Large intestine (tissue), 3 donors: Measurements from ENCODE around the gene MYH14. TPM values are rescaled to one million over a fixed set of nuclear protein-coding genes. Genes with fewer than 3 reads are reported as not detected.
"Not testable (repeated sequence)": the region's sequence is repeated elsewhere in the genome, so short reads cannot be mapped to it uniquely, and the experiment has no call there.

Experiments used
- DNase-seq, 2 donors: peaks; one replicate each; pipeline versions ENCODE4 v3.0.0 to v3.0.0-alpha.2; 2013
- H3K27ac ChIP-seq: one replicate; pipeline ENCODE4 v1.5.1; 2013; ENCODE audit warnings: low read length
- H3K27me3 ChIP-seq: 2 replicates; pipeline ENCODE4 v1.6.1; 2013; ENCODE audit warnings: low read length; ENCODE audit not compliant: control insufficient read depth, insufficient read depth
- H3K36me3 ChIP-seq: 2 replicates; pipeline ENCODE4 v1.6.1; 2013; ENCODE audit warnings: low read length; ENCODE audit not compliant: control insufficient read depth, insufficient read depth
- H3K4me1 ChIP-seq: one replicate; pipeline ENCODE4 v1.6.1; 2013; ENCODE audit warnings: low read length; ENCODE audit not compliant: control insufficient read depth, insufficient read depth
- H3K4me3 ChIP-seq: one replicate; pipeline ENCODE4 v1.5.1; 2013; ENCODE audit warnings: low read length
- H3K9me3 ChIP-seq: one replicate; pipeline ENCODE4 v1.6.1; 2013; ENCODE audit warnings: mild to moderate bottlenecking, low read depth, low read length, moderate library complexity; ENCODE audit not compliant: control insufficient read depth
- WGBS: methylation state at CpG from one replicate; pipeline ENCODE4 v1.1.5; 2013; ENCODE audit warnings: low lambda C conversion rate; ENCODE audit not compliant: insufficient coverage; 5-methylcytosine and 5-hydroxymethylcytosine counted together
- polyA plus RNA-seq: library from polyadenylated mRNA; unstranded; fragments of 120-200 nt; gene quantifications from one replicate; pipeline ENCODE4 v1.2.1, GENCODE V29; 2013

Gene MYH14
- polyA plus RNA-seq, 1 donor: 221 TPM

- peaks cover 14% of the 10 kb centered on the region for H3K9me3 ChIP-seq
- no peak overlapping the region for H3K27ac ChIP-seq
Observed at GRCh38 chr19:50330365-50331078, 127.1 kb downstream of the MYH14 start.

GRCh38 chr19:50331221-50331993 is 128.0 kb downstream of the MYH14 start:
- peaks cover 68% of the 10 kb centered on the region for H3K27me3 ChIP-seq
- DNase-seq: no peak
- peaks cover 9% of the 10 kb centered on the region for H3K9me3 ChIP-seq
- H3K27ac ChIP-seq: no peak overlapping the region
- 18% methylated on average over 4 of the region's 10 CpGs for WGBS
- peaks cover 27% of the 10 kb centered on the region for H3K4me1 ChIP-seq
- H3K4me3 ChIP-seq: no peak overlapping the region
- no peaks in the 10 kb centered on the region for H3K36me3 ChIP-seq

More at GRCh38 chr19:50330365-50331078, 127.1 kb downstream of the MYH14 start:
- Histone ChIP-seq H3K36me3 (no peaks in the 10 kb centered on the region), H3K4me3 (peak overlapping the region; percentile 30), H3K4me1 (peaks cover 32% of the 10 kb centered on the region), H3K27me3 (peaks cover 76% of the 10 kb centered on the region)
- WGBS: 0% methylated on average over 1 of the region's 48 CpGs
- peak; percentile 76 to 83 for DNase-seq

DNA sequence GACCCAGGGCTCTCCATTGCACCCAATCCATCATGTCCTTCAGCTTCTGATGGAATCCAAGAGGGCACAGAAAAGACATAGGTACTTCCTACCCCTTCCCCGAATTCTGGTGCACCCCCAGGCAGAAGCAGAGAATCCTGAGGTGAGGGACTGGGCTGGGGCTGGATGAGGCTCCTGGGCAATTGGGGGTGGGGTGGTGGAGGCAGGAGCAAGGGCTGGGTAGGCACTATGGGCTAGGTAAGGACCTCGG is 128.5 kb downstream of the MYH14 start:
- DNase-seq: no peak
- Histone ChIP-seq H3K4me3 (no peak overlapping the region), H3K27me3 (peaks cover 63% of the 10 kb centered on the region)

DNA sequence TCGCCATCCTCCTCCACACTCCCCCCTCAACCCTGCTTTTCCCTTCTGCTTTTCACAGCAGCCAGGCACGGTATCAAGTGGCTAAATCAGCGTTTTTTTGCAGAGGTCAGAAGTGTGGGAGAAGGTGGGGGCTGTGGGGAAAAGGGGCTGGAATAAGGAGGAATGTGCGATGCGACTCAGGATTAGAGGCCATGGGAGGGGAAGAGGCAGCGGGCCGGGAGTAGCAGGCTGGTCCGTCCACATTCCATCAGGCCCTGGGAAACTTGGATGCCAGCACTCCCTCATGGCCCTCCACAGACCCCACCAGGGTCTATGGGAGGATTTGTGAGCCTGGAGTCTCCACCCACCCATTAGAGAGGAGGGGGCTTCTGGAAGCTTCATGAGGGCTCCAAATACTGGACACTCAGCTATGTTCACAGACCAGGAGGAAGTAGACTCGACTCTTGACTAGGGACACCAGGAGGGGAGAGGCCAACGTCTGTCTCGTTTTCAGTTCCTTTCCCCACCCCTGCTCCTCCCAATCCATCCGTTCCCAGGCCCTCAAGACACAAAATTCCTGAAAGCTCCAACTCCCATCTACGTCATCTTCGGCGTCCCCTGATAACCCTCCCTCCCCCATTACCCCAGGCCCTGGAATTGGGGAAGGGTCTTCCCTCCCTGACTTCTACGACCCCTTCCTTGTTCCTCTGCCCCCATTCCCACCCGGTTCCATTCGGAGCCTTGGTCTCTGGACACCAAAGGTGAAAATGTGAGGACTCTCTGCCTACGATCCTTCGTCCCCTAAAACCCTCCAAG is 129.0 kb downstream of the MYH14 start:
- Histone ChIP-seq H3K9me3 (peaks cover 8% of the 10 kb centered on the region), H3K27ac (no peak overlapping the region), H3K4me3 (peak overlapping the region; percentile 38), H3K4me1 (peaks cover 27% of the 10 kb centered on the region), H3K27me3 (peaks cover 58% of the 10 kb centered on the region), H3K36me3 (no peaks in the 10 kb centered on the region)
- 13% methylated on average over 3 of the region's 20 CpGs for WGBS
- DNase-seq: peak in 1 of 2 donors; percentile 29

More for the DNA sequence above, 128.5 kb downstream of the MYH14 start:
- H3K27ac ChIP-seq: no peak overlapping the region
- H3K36me3 ChIP-seq: no peaks in the 10 kb centered on the region
- no CpG with 5 or more reads among the region's 2 CpGs for WGBS
- H3K4me1 ChIP-seq: peaks cover 27% of the 10 kb centered on the region
- peaks cover 8% of the 10 kb centered on the region for H3K9me3 ChIP-seq

DNA sequence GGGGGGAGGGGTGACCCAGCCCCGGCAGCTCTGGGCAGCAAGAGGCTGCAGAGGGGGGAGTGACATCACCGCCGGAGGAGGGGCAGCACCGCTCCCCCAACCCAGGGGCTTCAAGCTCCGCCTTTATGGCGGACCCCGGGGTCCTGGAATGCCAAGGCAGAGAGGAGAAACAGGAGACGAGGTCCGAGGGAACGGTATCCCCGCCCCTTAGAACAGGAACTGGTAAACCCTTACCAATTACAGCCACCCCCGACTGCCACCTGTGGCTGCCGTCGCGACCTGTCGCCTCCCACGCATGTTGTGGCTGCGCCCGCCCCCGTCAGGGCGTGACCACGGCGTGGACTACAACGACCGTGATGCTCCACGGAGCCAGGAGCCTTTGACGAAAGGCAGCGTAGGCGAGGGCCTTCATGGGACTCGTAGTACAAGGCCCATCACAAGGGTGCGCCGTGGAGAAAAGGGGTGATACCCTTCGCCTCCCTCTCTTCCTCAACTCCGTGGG is 129.9 kb downstream of the MYH14 start:
- Histone ChIP-seq H3K4me1 (peaks cover 27% of the 10 kb centered on the region), H3K4me3 (peak overlapping the region; percentile 38), H3K36me3 (no peaks in the 10 kb centered on the region), H3K27me3 (peaks cover 52% of the 10 kb centered on the region), H3K9me3 (peaks cover 8% of the 10 kb centered on the region), H3K27ac (no peak overlapping the region)
- DNase-seq: peak; percentile 86 to 92
- WGBS: no CpG with 5 or more reads among the region's 34 CpGs

DNA sequence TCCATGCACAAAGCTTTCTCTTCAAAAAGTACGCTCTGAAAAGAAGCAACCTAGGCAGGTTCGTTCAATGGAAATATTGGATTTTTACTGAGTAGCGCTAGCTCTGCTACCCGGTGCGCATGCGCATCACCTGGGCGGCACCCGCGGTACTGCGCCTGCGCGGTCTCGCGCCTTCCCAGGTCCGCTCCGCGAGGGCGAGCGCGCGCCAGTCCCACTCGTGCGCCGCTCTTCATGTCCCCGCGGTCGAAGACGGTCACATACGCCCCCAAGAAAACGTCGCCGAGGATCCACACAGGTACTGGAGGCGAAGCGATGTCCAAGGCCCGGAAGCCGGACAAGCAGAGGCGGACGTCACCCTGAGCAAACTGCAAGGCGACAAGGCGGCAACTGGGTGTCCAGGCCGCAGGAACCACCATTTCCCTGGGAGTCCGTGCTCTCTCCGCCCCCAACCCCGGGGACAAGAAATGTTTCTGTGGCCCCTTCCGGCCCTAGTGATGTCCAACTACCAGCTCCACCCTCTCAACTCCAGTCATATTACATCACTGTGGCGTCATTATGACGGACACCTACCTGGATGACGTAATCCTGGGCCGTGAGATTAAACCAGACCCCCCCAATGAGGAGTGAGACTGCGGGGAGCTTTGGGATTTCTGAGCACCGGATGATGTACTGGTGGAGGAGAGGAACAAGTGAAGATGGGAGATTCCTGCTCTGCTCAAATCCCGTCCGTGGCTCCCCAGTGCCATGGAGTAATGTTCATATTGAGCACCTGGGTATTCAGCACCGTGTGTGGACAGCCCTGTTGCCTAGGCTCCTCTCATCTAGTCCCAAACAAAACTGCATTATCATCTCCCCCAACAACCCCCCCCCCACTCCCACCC is 130.6 kb downstream of the MYH14 start:
- WGBS: no CpG with 5 or more reads among the region's 54 CpGs
- Histone ChIP-seq H3K27me3 (peaks cover 49% of the 10 kb centered on the region), H3K36me3 (no peaks in the 10 kb centered on the region), H3K4me1 (peaks cover 27% of the 10 kb centered on the region), H3K4me3 (peak overlapping the region; percentile 38), H3K27ac (no peak overlapping the region), H3K9me3 (peaks cover 8% of the 10 kb centered on the region)
- peak; percentile 87 to 92 for DNase-seq

- Histone ChIP-seq H3K4me3 (no peak overlapping the region), H3K9me3 (peaks cover 5% of the 10 kb centered on the region), H3K4me1 (peaks cover 21% of the 10 kb centered on the region), H3K36me3 (no peaks in the 10 kb centered on the region), H3K27me3 (peaks cover 40% of the 10 kb centered on the region), H3K27ac (no peak overlapping the region)
- no peak for DNase-seq
- WGBS: no CpG with 5 or more reads among the region's 12 CpGs
Observed at GRCh38 chr19:50334741-50335421, 131.5 kb downstream of the MYH14 start.

DNA sequence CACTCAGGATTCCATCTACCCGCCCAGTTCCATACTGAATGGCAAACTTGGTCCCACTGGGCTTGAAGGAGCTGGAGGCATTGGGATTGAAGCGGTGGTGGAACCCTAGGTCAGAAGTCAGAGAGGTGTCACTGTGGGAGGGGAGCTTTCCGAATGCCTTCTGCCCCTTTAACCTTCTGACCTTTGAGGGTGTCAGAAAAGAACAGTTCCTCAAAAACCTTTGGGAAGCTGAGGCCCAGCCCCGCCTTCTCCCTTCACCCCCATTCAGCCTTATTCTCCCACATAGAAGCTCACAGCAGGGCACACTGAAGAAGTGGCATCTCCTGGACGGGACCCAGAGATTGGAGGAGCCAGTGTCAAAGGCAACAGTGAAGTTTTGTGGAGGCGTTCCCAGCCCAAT is 133.6 kb downstream of the MYH14 start:
- no CpG with 5 or more reads among the region's 6 CpGs for WGBS

DNA sequence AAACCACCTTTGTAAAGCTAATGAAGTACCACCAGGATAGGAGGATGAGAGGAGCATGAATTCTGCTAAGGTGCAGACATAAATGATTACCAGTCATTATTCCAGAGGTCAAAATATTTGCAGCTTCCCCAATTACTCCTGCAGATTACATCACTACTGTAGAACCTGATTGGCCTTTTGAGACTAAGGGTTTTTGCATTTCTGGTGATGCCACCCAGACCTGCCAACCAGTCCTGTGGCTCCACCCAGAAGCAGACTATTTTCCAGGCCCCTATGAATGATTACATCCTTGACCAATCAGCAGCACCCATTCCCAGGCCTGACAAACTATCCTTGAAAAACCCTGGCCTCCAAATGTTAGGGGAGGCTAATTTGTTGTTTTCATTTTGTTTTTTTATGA is 136.9 kb downstream of the MYH14 start:
- no peaks in the 10 kb centered on the region for H3K36me3 ChIP-seq
- no peak for DNase-seq
- no peaks in the 10 kb centered on the region for H3K27me3 ChIP-seq
- no peak overlapping the region for H3K27ac ChIP-seq
- H3K9me3 ChIP-seq: peaks cover 6% of the 10 kb centered on the region
- H3K4me3 ChIP-seq: no peak overlapping the region
- no peaks in the 10 kb centered on the region for H3K4me1 ChIP-seq

More for the DNA sequence above, 133.6 kb downstream of the MYH14 start:
- Histone ChIP-seq H3K4me1 (peaks cover 13% of the 10 kb centered on the region), H3K27me3 (peaks cover 21% of the 10 kb centered on the region)
- not testable (repeated sequence) for H3K4me3 ChIP-seq, H3K36me3 ChIP-seq, H3K27ac ChIP-seq, DNase-seq, H3K9me3 ChIP-seq
